ENCODE measurements around the gene ACVR1C. TPM values are rescaled to one million over a fixed set of nuclear protein-coding genes. Genes with fewer than 3 reads are reported as not detected.

Gene ACVR1C
- under 1 TPM; 0.47 to 0.73 (median 0.49) TPM for total RNA-seq

DNA sequence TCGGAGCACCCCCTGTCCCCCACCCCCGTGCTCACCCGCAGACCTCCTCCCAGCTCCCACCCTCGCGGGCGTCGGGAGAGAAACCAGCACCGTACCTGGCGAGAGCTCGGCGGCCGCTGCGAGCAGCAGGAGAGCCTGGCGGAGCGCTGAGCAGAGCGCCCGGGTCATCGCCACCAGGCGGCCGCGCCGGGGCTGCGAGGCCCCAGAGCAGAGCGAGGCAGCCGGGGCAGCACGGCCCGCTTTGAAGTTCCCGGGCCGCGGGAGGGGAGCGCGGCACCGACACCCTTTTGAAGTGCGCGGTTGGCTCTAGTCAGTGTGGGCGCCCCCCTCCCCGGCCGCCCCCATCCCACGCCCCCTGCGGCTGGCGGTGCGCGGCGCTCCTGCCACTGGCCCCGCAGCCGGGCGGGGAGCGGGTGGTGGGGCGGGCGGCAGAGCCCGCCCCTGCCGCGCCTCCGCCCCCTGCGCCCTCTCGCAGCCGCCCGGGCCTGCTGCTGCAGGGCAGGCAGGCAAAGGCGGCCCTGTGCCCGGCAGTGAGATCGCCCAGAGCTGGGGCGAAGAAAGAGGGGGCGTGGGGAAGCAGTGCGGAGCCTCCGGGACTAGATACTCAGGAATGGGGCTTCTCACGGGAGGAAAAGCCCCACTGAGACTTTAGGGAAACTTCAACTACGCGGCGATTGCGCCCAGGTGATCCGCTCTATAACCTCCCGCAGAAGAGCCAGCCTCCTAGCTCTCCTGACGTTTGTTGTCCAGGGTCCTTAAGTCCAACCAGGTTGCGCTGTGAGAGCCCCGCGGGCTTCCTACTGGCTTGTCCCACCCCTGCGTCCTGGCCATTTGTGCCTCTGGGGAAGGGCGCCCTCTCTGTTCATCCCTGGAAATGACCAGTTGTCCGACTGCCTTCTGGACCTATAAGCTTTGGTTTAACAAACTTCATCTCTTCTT lies at the start of gene ACVR1C:
Gene ACVR1C (minus strand): TSS at position 388 of the 939 bp plus-strand sequence. CDS start 220 bp downstream, at position 168.
- peak within 1 kb of the TSS; percentile 83 for H3K4me3 Mint-ChIP-seq
- no peaks in the 10 kb centered on the region for H3K9me3 Mint-ChIP-seq
- DNase-seq (peak; percentile 50), ATAC-seq (peak; percentile 88 to 89)
- H3K36me3 Mint-ChIP-seq (ENCODE audit: insufficient read depth), result no peaks in the 10 kb centered on the region
- peaks cover 35% of the 10 kb centered on the region for H3K4me1 Mint-ChIP-seq (ENCODE audit: low read depth)
- H3K27me3 Mint-ChIP-seq (ENCODE audit: low read depth), result no peaks in the 10 kb centered on the region

DNA sequence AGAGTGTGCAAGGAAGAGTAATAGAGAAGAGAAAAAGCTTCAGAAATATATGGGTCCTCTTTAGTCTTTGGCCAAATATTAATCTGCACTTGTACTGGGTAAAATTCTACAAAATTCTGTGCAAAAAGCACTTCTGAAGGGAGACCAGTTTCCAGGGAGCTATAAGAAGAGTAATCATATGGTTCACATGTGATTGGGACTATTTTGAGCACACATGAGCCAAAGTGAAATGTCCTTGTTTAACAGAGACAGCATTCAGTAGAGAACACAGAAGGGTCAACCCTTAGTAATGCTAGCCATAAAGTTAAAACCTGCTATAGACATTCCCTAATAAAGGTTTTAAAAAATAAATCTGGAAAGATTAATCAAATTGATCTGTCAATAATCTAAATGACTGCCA lies 49.3 kb upstream of the ACVR1C start:
- Mint-ChIP-seq H3K4me1 (ENCODE audit: low read depth) (no peaks in the 10 kb centered on the region), H3K4me3 (no peak overlapping the region), H3K9me3 (no peaks in the 10 kb centered on the region), H3K36me3 (ENCODE audit: insufficient read depth) (no peaks in the 10 kb centered on the region), H3K27me3 (ENCODE audit: low read depth) (peaks cover 6% of the 10 kb centered on the region)
- DNase-seq (no peak), ATAC-seq (no peak)

DNA sequence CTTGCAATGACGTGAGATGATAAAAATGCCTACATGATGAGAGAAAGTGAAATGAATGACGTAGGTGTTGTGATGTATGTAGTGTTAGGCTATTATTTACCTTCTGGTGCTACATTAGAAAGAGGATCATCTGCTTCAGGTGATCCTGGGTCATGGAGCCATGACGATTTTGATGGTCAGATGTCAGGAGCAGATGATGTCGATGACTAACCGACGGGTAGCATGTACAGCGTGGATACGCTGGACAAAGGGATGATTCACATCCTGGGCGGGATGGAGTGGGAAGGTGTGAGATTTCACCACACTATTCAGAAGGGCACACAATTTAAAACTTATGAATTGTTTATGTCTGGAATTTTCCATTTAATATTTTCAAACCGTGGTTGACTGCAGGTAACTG lies 43.5 kb upstream of the ACVR1C start:
- Mint-ChIP-seq H3K36me3 (ENCODE audit: insufficient read depth) (no peaks in the 10 kb centered on the region), H3K4me3 (no peak overlapping the region), H3K4me1 (ENCODE audit: low read depth) (no peaks in the 10 kb centered on the region), H3K9me3 (no peaks in the 10 kb centered on the region), H3K27me3 (ENCODE audit: low read depth) (peaks cover 3% of the 10 kb centered on the region)
- DNase-seq (no peak), ATAC-seq (no peak)

GRCh38 chr2:157662401-157662800 lies 33.7 kb upstream of the ACVR1C start:
- no peak for DNase-seq
- Mint-ChIP-seq H3K36me3 (ENCODE audit: insufficient read depth) (no peaks in the 10 kb centered on the region), H3K4me1 (ENCODE audit: low read depth) (no peaks in the 10 kb centered on the region), H3K27me3 (ENCODE audit: low read depth) (no peaks in the 10 kb centered on the region), H3K4me3 (no peak overlapping the region), H3K9me3 (peaks cover 9% of the 10 kb centered on the region)
- no peak for ATAC-seq

DNA sequence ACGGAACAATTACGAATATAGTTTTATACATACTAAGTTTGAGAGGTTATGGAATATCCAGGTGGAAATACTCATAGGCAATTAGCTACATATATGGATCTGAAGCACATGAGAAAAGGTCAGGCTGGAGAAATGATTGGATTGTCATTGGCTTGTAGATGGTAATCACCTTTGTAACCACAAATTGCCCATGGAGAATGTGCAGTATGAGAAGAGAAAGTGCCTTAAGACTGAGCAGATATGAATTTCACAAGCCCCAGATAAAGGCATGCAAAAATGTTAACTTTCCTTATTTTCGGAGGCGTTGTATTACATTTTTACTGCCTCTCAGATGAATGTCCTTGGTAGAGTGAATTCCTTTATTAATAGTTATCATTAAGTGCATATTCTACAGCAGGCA lies 33.1 kb upstream of the ACVR1C start:
- Mint-ChIP-seq H3K4me1 (ENCODE audit: low read depth) (no peaks in the 10 kb centered on the region), H3K4me3 (no peak overlapping the region), H3K9me3 (peaks cover 9% of the 10 kb centered on the region), H3K27me3 (ENCODE audit: low read depth) (no peaks in the 10 kb centered on the region), H3K36me3 (ENCODE audit: insufficient read depth) (no peaks in the 10 kb centered on the region)
- no peak for ATAC-seq
- no peak for DNase-seq

- H3K4me1 Mint-ChIP-seq (ENCODE audit: low read depth), result no peaks in the 10 kb centered on the region
- ATAC-seq, result no peak
- H3K9me3 Mint-ChIP-seq, result no peaks in the 10 kb centered on the region
- no peak overlapping the region for H3K4me3 Mint-ChIP-seq
- DNase-seq, result no peak
- no peaks in the 10 kb centered on the region for H3K36me3 Mint-ChIP-seq (ENCODE audit: insufficient read depth)
- H3K27me3 Mint-ChIP-seq (ENCODE audit: low read depth), result no peaks in the 10 kb centered on the region
These were observed 29.2 kb upstream of the ACVR1C start for GRCh38 chr2:157657858-157658257.

GRCh38 chr2:157657101-157657500 lies 28.4 kb upstream of the ACVR1C start:
- H3K4me3 Mint-ChIP-seq, result no peak overlapping the region
- H3K9me3 Mint-ChIP-seq, result no peaks in the 10 kb centered on the region
- DNase-seq (no peak), ATAC-seq (no peak)
- H3K4me1 Mint-ChIP-seq (ENCODE audit: low read depth), result no peaks in the 10 kb centered on the region
- H3K27me3 Mint-ChIP-seq (ENCODE audit: low read depth), result no peaks in the 10 kb centered on the region
- no peaks in the 10 kb centered on the region for H3K36me3 Mint-ChIP-seq (ENCODE audit: insufficient read depth)

DNA sequence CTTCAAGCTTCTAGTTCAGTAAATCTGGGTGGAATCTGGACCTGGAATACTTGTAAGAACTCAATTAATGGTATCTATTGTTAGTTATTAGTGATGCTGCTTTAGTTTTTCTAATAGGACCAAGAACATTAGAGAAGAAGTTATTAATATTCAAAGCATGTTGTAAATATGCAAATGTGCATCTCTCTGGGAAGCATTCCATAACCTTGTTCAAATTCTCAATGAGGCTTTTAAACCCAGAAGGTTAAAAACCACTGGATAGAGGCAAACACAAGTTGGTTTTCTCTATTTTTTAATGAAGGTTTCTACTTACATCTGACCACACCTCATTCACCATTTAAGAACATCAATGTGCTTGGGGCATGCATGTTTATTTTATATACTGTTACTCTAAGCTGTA lies 16.1 kb upstream of the ACVR1C start:
- H3K4me1 Mint-ChIP-seq (ENCODE audit: low read depth), result no peaks in the 10 kb centered on the region
- H3K36me3 Mint-ChIP-seq (ENCODE audit: insufficient read depth), result no peaks in the 10 kb centered on the region
- DNase-seq, result no peak
- H3K4me3 Mint-ChIP-seq, result no peak overlapping the region
- H3K27me3 Mint-ChIP-seq (ENCODE audit: low read depth), result peaks cover 2% of the 10 kb centered on the region
- no peaks in the 10 kb centered on the region for H3K9me3 Mint-ChIP-seq
- no peak for ATAC-seq

- H3K27me3 Mint-ChIP-seq (ENCODE audit: low read depth), result peaks cover 3% of the 10 kb centered on the region
- H3K4me1 Mint-ChIP-seq (ENCODE audit: low read depth), result peaks cover 12% of the 10 kb centered on the region
- no peak for DNase-seq
- no peaks in the 10 kb centered on the region for H3K9me3 Mint-ChIP-seq
- H3K4me3 Mint-ChIP-seq, result no peak overlapping the region
- no peaks in the 10 kb centered on the region for H3K36me3 Mint-ChIP-seq (ENCODE audit: insufficient read depth)
- no peak for ATAC-seq
These were observed 3.2 kb upstream of the ACVR1C start for GRCh38 chr2:157631861-157632260.

- peak; percentile 36 for DNase-seq
- Mint-ChIP-seq H3K4me3 (peak overlapping the region; percentile 83), H3K36me3 (ENCODE audit: insufficient read depth) (no peaks in the 10 kb centered on the region), H3K9me3 (peaks cover 6% of the 10 kb centered on the region), H3K4me1 (ENCODE audit: low read depth) (peaks cover 35% of the 10 kb centered on the region), H3K27me3 (ENCODE audit: low read depth) (no peaks in the 10 kb centered on the region)
- peak; percentile 60 to 65 for ATAC-seq
These were observed 829 bp downstream of the ACVR1C start for GRCh38 chr2:157627594-157628476.

GRCh38 chr2:157625296-157625695 lies 3.4 kb downstream of the ACVR1C start:
- DNase-seq (no peak), ATAC-seq (no peak)
- H3K36me3 Mint-ChIP-seq (ENCODE audit: insufficient read depth), result no peaks in the 10 kb centered on the region
- H3K4me1 Mint-ChIP-seq (ENCODE audit: low read depth), result peaks cover 35% of the 10 kb centered on the region
- no peak overlapping the region for H3K4me3 Mint-ChIP-seq
- H3K27me3 Mint-ChIP-seq (ENCODE audit: low read depth), result peaks cover 9% of the 10 kb centered on the region
- peaks cover 16% of the 10 kb centered on the region for H3K9me3 Mint-ChIP-seq

DNA sequence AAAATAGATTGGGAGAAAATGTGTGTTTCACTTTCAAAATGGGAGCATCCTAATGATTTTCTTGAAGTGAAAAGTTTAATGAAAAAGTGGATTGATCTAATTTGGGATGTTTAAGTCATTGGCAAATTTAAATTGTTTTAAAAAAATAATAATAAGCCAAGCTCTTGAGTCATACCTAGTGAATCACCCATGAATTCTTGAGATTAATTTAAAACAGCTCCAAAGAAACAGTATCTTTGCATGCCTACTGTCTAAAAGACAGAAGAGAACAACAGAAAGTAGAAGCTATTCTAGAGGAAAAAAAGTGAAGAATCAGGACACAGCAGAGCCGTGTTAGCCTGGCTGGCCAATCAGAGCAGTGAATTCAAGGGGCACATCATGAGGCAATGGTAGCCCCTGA lies 7.7 kb downstream of the ACVR1C start:
- Mint-ChIP-seq H3K36me3 (ENCODE audit: insufficient read depth) (no peaks in the 10 kb centered on the region), H3K9me3 (peaks cover 16% of the 10 kb centered on the region), H3K4me3 (no peak overlapping the region), H3K4me1 (ENCODE audit: low read depth) (peaks cover 17% of the 10 kb centered on the region), H3K27me3 (ENCODE audit: low read depth) (peaks cover 22% of the 10 kb centered on the region)
- DNase-seq (no peak), ATAC-seq (no peak)

GRCh38 chr2:157611726-157612125 lies 16.9 kb downstream of the ACVR1C start:
- Mint-ChIP-seq H3K4me1 (ENCODE audit: low read depth) (peaks cover 9% of the 10 kb centered on the region), H3K27me3 (ENCODE audit: low read depth) (peaks cover 15% of the 10 kb centered on the region), H3K4me3 (no peak overlapping the region), H3K9me3 (peaks cover 17% of the 10 kb centered on the region), H3K36me3 (ENCODE audit: insufficient read depth) (peaks cover 6% of the 10 kb centered on the region)
- no peak for DNase-seq
- ATAC-seq, result no peak

DNA sequence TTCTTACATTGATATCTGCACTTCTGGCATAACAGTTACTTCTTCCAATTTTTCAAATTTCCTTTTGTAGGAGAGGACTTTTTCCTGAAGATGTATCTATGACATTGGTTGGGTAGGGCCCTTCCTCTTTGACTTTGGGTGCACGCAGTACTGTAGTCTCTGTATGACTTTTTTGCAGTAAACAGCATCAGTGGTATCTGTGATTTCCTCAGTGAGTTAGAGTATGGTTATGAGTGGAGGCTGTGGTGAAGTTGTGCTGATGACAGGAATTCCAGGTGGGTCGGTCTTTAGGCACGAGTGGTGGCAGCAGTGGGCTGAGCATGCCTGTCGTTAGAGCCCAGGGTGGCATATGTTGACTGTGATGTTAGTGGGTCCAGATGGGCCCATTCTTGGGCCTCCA lies 17.6 kb downstream of the ACVR1C start:
- Mint-ChIP-seq H3K4me1 (ENCODE audit: low read depth) (peaks cover 9% of the 10 kb centered on the region), H3K36me3 (ENCODE audit: insufficient read depth) (peaks cover 6% of the 10 kb centered on the region), H3K4me3 (no peak overlapping the region), H3K9me3 (peaks cover 17% of the 10 kb centered on the region), H3K27me3 (ENCODE audit: low read depth) (peaks cover 11% of the 10 kb centered on the region)
- no peak for ATAC-seq
- no peak for DNase-seq

All from activated T-cell treated with anti-CD3 and anti-CD28 coated beads, Interleukin-2, amount 50 U/mL, for 4 hours (primary cell).